ENCODE measurements around the gene PDS5B. TPM values are rescaled to one million over a fixed set of nuclear protein-coding genes. Genes with fewer than 3 reads are reported as not detected.

The PDS5B gene
- total RNA-seq, 4 donors from 2014 or later, result 48.8 to 77.1 (median 52.7) TPM

GRCh38 chr13:32783067-32783466, 196.8 kb downstream of the PDS5B start:
- 41 to 43% methylated on average over 3 of the region's 3 CpGs for WGBS, 2 donors
- H3K27me3 ChIP-seq, result no peaks in the 10 kb centered on the region
- H3K27ac ChIP-seq, result no peak overlapping the region
- TF ChIP-seq POLR2A (IDR thresholded peaks at IDR 0.05) (no peak), CTCF (IDR thresholded peaks at IDR 0.05) (no peak), EP300 (IDR thresholded peaks at IDR 0.05) (no peak)
- H3K4me1 ChIP-seq, result no peaks in the 10 kb centered on the region
- no peak overlapping the region for H3K4me3 ChIP-seq
- H3K9me3 ChIP-seq, result peaks cover 0 to 5% (median 0%) of the 10 kb centered on the region in 4 donors
- DNase-seq (ENCODE audit: low spot score in 2 of 2), result no peak
- H3K36me3 ChIP-seq, result peaks cover 0 to 28% (median 5%) of the 10 kb centered on the region in 3 donors

GRCh38 chr13:32790731-32791130, 204.5 kb downstream of the PDS5B start:
- no peaks in the 10 kb centered on the region for H3K9me3 ChIP-seq
- no peak overlapping the region for H3K4me3 ChIP-seq
- no peak for DNase-seq (ENCODE audit: low spot score in 2 of 2)
- 97 to 98% methylated on average over 3 of the region's 3 CpGs for WGBS, 2 donors
- peaks cover 0 to 8% (median 0%) of the 10 kb centered on the region in 3 donors for H3K36me3 ChIP-seq
- TF ChIP-seq POLR2A (IDR thresholded peaks at IDR 0.05), result no peak
- TF ChIP-seq EP300 (IDR thresholded peaks at IDR 0.05), result no peak
- TF ChIP-seq CTCF (IDR thresholded peaks at IDR 0.05), result no peak
- H3K4me1 ChIP-seq, result no peaks in the 10 kb centered on the region
- no peaks in the 10 kb centered on the region for H3K27me3 ChIP-seq
- no peak overlapping the region for H3K27ac ChIP-seq

- Histone ChIP-seq H3K36me3 (peaks cover 0 to 8% (median 0%) of the 10 kb centered on the region in 3 donors), H3K9me3 (no peaks in the 10 kb centered on the region), H3K27ac (no peak overlapping the region), H3K4me3 (no peak overlapping the region), H3K4me1 (no peaks in the 10 kb centered on the region), H3K27me3 (no peaks in the 10 kb centered on the region)
- no peak for DNase-seq (ENCODE audit: low spot score in 2 of 2)
- TF ChIP-seq CTCF (IDR thresholded peaks at IDR 0.05) (no peak), POLR2A (IDR thresholded peaks at IDR 0.05) (no peak), EP300 (IDR thresholded peaks at IDR 0.05) (no peak)
- 60 to 62% methylated on average over 8 of the region's 8 CpGs for WGBS, 2 donors
Observed at GRCh38 chr13:32791545-32792172, 205.4 kb downstream of the PDS5B start.

- no peak overlapping the region for H3K27ac ChIP-seq
- H3K9me3 ChIP-seq, result peaks cover 0 to 4% (median 0%) of the 10 kb centered on the region in 4 donors
- TF ChIP-seq EP300 (IDR thresholded peaks at IDR 0.05), result no peak
- TF ChIP-seq CTCF (IDR thresholded peaks at IDR 0.05), result no peak
- TF ChIP-seq POLR2A (IDR thresholded peaks at IDR 0.05), result no peak
- DNase-seq (ENCODE audit: low spot score in 2 of 2), result no peak
- WGBS, 2 donors, result 74 to 75% methylated on average over 1 of the region's 1 CpG
- H3K4me3 ChIP-seq, result no peak overlapping the region
- no peaks in the 10 kb centered on the region for H3K27me3 ChIP-seq
- no peaks in the 10 kb centered on the region for H3K36me3 ChIP-seq
- peaks cover 0 to 1% (median 0%) of the 10 kb centered on the region in 4 donors for H3K4me1 ChIP-seq
Observed at GRCh38 chr13:32796754-32797153, 210.5 kb downstream of the PDS5B start.

- H3K4me1 ChIP-seq, result peaks cover 0 to 8% (median 0%) of the 10 kb centered on the region in 4 donors
- peak overlapping the region in 1 of 4 donors; percentile 20 for H3K27ac ChIP-seq
- peaks cover 0 to 4% (median 0%) of the 10 kb centered on the region in 4 donors for H3K9me3 ChIP-seq
- no peaks in the 10 kb centered on the region for H3K27me3 ChIP-seq
- 54 to 55% methylated on average over 3 of the region's 3 CpGs for whole genome bisulfite sequencing, 2 donors
- no peaks in the 10 kb centered on the region for H3K36me3 ChIP-seq
- DNase-seq (ENCODE audit: low spot score in 2 of 2), result no peak
- H3K4me3 ChIP-seq, result no peak overlapping the region
- TF ChIP-seq POLR2A (IDR thresholded peaks at IDR 0.05) (no peak), EP300 (IDR thresholded peaks at IDR 0.05) (no peak), CTCF (IDR thresholded peaks at IDR 0.05) (no peak)
Observed at GRCh38 chr13:32802159-32802558, 215.9 kb downstream of the PDS5B start.

Data from tibial nerve (tissue), 4 donors.